HPDE6-E6E7 (cell line): ENCODE measurements around the gene NEK5.
"Not testable (repeated sequence)": the region's sequence is repeated elsewhere in the genome, so short reads cannot be mapped to it uniquely, and the experiment has no call there.

Experiments used
- DNase-seq: peaks from one replicate; pipeline ENCODE4 v3.0.0; 2011; ENCODE audit warnings: missing footprints; ENCODE audit errors: extremely low spot score

NEK5 gene

DNA sequence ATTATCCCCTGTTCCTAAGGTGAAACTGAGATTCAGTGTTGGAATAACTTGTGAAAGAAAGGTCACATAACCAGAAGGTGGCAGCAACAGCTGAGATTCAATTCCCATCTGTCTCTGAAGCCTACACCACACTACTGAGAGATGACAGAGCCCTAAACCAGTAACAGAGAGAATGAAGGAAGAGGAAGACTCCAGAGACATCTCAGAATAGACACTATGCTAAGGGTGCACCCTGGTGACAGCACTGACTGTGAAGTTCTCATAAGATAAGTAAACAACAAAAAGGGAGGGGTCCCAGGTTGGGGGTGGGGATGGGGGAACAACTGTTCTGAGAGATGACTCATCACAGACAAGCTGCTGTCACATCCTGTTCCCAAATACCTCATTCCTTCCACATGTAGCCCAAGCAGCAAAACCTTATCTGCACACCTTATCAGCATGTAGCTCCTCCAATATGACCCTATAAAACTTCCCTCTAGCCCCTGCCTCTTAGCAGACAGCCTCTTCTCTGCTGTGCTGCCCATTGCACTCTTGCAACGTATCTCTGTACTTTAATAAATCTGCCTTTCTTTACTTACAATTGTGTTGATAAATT, 57.8 kb downstream of the NEK5 start:
- DNase-seq: no peak

- DNase-seq: no peak
Measured at GRCh38 chr13:52067237-52067636, 61.6 kb downstream of the NEK5 start.

GRCh38 chr13:52061587-52061986, 67.3 kb downstream of the NEK5 start:
- no peak for DNase-seq

- not testable (repeated sequence) for DNase-seq
Measured at GRCh38 chr13:52061064-52061463, 67.8 kb downstream of the NEK5 start.

DNA sequence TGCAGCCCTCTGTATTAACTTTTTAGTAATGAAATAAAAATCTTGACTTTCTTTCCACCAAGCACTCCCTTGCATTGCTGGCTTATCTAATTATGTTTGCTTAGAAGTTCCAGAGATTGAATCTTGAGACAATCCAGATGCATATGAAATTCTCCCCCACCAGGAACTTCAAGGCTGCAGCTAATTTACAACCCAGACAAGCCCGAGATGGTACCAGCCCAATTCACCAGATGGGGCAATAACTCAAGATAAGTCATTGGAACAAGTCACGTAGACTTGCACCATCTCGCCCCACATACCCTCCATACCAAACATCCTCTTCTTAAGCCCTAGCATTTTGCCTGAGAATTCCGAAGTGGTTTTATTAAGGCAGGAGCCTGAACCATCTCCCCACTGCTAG, 75.4 kb downstream of the NEK5 start:
- no peak for DNase-seq

DNA sequence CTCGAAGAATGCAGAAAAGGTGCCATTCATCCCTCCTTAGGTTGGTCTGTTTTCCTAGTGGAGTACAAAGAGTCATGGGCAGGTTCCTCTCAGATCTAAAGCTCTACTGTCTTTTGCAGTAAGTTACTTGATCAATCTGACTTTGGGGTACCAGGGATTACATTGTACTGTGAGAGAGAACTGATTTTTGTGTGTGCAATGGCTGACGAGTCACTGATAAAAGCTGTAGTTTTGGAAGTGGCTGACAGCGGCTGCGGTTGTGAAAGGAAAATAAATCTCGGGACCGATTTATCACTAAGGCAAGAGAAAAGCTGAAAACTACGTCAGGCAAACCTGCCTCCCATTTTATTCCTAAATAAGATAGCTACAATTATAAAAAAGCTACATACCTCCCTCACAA, 77.5 kb downstream of the NEK5 start:
- no peak for DNase-seq

DNA sequence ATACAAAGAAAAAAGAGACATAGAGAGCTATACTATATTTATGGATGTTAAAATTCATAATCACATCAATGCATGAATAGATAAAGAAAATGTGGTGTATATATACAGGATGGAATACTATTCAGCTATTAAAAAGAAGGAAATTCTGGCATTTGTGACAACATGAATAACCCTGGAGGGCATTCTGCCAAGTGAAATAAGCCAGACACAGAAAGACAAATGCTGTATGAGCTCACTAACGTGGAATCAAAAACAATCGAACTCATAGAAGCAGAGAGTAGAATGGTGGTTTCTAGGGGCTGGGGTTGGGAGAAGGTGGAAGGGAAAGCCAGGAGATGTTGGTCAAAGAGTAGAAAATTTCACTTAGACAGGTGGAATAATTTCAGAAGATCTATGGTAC, 80.4 kb downstream of the NEK5 start:
- DNase-seq: no peak

GRCh38 chr13:52047463-52047862, 81.4 kb downstream of the NEK5 start:
- no peak for DNase-seq

DNA sequence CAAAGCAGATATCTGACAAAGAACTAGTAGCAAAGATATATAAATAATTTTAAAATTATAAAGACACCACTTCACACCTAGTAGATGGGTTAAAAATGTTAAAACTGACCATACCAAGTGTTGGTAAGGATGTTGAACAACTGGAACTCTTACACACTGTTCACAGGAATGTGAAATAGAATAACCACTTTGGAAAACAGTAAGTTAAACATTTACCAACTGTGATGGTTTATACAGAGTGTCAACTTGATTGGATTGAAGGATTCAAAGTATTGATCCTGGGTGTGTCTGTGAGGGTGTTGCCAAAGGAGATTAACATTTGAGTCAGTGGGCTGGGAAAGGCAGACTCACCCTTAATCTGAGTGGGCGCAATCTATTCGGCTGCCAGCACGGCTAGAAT, 85.2 kb downstream of the NEK5 start:
- DNase-seq: no peak

- DNase-seq: no peak
Measured at GRCh38 chr13:52036037-52036436, 92.8 kb downstream of the NEK5 start.

DNA sequence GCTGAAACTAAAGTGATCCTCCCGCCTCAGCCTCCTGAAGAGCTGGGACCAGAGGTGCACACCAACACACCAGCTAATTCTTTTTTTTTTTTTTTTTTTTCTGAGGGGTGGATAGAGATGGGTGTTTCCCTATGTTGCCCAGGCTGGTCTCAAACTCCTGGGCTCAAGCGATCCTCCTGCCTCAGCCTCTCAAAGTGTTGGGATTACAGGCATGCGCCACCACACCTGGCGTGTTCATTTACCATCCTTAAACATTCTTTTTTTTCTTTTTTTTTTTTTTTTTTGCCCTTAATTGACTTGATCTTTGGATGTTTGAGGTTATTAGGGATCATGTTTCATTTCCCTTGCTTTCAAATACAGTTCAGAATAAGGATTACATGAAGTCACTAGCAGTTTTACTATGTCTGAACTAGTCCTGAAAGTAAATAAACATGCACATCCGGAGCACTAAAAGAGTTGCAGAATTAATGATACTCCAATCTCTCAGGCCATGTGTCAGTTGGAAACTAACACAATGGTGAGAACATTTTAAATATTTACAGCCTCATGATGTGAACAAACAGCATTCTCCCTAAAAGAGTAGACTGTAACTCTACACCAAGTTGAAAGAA, 94.2 kb downstream of the NEK5 start:
- DNase-seq: no peak

DNA sequence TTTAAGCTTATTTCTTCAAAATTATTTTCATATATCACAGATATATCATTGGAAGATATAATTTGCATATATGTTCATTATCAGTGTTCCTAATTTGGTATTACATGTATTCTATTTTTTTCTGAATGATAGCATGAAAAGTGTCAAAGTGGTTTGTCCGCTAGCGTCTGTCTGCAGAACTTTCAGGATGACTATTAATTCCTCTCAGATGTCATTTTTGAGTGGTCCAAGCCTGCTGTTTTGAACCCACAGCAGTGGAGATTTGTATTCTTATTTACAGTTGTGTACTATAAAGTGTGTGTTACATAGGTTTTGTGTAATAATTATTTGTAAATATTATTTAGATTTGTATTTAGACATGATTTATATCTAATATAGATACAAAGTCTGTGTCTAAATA, 95.8 kb downstream of the NEK5 start:
- no peak for DNase-seq

DNA sequence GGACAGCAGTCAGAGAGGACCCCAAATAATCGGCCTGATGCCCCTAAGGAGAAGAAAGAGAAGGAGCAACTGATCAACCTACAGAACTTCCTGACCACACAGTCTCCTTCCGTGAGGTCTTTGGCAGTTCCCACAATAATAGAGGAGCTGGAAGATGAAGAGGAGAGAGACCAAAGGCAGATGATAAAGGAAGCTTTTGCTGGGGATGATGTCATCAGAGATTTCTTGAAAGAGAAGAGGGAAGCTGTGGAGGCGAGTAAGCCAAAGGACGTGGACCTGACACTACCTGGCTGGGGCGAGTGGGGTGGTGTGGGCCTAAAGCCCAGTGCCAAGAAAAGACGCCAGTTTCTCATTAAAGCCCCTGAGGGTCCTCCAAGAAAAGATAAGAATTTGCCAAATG, 98.5 kb downstream of the NEK5 start:
- not testable (repeated sequence) for DNase-seq

DNA sequence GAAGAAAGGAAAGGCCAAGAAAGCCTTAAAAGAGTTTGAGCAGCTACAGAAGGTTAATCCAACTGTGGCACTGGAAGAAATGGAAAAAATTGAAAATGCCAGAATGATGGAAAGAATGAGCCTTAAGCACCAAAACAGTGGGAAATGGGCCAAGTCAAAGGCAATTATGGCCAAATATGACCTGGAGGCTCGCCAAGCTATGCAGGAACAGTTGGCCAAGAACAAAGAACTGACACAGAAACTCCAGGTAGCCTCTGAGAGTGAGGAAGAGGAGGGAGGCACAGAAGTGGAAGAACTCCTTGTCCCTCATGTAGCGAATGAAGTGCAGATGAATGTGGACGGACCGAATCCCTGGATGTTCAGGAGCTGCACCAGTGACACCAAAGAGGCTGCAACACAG, 99.3 kb downstream of the NEK5 start:
- no peak for DNase-seq

GRCh38 chr13:52027832-52028231, 101.0 kb downstream of the NEK5 start:
- DNase-seq: no peak

- no peak for DNase-seq
Measured at GRCh38 chr13:52026246-52026626, 102.6 kb downstream of the NEK5 start.

DNA sequence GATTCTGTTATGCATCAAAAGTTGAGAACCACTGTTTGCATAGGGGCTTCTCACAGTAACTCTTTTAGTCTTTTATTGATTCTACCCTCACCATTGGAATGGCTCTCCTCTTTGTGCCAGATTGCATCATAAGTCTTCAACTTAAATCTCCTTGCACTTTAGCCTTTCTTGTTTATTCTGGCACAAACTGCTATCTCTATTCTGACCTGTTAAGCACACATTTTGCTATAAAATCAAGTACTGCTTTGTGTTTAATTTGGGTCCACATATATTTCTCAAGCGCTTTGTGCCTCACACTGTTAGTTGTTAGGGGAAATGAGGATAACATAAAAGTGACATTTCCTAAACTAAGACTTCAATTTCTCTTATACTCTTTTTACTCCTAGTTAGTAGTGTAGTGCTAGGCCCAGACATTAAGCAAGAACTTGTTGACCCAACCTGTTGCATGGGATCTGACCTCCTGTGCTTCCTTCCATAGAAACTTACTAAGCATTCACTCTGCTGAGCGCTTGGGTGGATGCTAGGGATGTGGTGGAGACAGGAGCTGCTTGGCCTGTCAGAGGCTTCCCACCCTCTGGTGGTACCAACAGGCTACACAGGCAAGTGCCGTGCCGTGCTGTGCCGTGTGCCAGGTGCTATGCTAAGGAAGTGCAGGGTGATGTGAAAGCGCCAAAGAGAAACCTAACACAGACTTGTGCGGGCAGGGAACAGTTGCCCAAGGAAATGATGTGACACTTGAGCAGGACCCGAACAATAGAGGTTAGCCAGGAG, 103.2 kb downstream of the NEK5 start:
- DNase-seq: no peak

GRCh38 chr13:52024481-52024880, 104.4 kb downstream of the NEK5 start, which contains the start of gene UTP14C:
Gene UTP14C, plus strand, starts transcription at chr13:52024691. Its CDS starts 4,114 bp downstream, at chr13:52028805.
- DNase-seq: no peak

DNA sequence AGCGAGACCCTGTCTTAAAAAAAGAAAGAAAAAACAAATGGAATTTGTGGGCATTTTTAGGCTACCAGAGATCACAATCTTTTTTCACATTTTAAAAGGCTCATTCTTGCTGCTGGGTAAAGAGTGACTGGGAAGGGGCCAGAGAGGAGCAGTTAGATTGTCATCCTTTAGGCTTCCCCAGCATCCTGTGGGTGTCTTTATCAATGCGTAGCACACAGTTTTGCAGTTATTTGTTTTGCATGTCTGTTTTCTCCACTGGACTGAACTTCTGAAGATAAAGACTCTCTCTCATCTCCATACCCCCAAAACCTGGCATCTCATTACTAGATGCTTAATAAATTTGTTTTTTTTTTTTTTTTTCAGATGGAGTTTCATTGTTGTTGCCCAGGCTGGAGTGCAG, 106.5 kb downstream of the NEK5 start:
- DNase-seq: no peak

- DNase-seq: no peak
Measured at GRCh38 chr13:52020191-52020590, 108.7 kb downstream of the NEK5 start.

GRCh38 chr13:52016296-52016695, 112.6 kb downstream of the NEK5 start:
- no peak for DNase-seq

- no peak for DNase-seq
Measured at GRCh38 chr13:52012512-52012836, 116.4 kb downstream of the NEK5 start.
